Gastrocnemius medialis (tissue), 4 donors: ENCODE data around the gene LIN28B.

Experiments used
- POLR2A ChIP-seq, 2 donors: fragments of 450-650 bp; IDR thresholded peaks; one replicate each; pipeline ENCODE4 v1.6.1; 2017; ENCODE audit warnings: antibody characterized with exemption in 2 of 2, mild to moderate bottlenecking in 2 of 2, moderate library complexity in 2 of 2
- TF ChIP-seq, protein P1 (sequence below), 5 experiments: fragments of 450-650 bp in 3 of 5; fragments of 200-600 bp in 2 of 5; sonication (generic) in 2 of 5; IDR thresholded peaks in 4 of 5; conservative IDR thresholded peaks in 1 of 5; 1 replicate in 4 of 5; 2 replicates in 1 of 5; pipeline ENCODE4 v1.5.1; 2016 to 2019; ENCODE audit warnings: antibody characterized with exemption in 5 of 5, mild to moderate bottlenecking in 3 of 5, moderate library complexity in 3 of 5

DNA sequence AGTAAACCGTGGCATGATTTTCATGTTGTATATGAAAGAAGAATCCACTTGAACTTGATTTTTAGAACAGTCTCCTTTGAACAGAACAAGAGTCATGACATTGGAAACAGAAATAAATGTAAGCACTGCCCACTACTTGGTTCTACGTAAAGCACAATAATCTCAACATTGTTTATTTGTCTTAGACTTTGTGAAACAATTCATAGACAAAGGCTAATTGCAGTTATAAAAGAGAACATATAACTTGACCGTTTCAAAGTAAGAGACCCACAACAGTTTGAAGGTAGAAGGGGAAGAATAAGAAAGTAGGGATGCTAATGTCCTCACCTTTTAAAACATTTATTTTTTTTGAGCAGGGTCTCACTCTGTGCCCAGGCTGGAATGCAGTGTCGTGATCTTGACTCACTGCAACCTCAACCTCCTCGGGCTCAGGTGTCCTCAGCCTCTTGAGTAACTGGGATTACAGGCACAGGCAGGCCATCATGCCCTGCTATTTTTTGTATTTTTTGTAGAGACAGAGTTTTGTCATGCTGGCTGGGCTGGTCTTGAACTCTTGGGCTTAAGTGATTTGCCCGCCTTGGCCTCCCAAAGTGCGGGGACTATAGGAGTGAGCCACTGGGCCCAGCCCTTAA lies 151.8 kb downstream of the LIN28B start:
- TF ChIP-seq, protein P1, sequence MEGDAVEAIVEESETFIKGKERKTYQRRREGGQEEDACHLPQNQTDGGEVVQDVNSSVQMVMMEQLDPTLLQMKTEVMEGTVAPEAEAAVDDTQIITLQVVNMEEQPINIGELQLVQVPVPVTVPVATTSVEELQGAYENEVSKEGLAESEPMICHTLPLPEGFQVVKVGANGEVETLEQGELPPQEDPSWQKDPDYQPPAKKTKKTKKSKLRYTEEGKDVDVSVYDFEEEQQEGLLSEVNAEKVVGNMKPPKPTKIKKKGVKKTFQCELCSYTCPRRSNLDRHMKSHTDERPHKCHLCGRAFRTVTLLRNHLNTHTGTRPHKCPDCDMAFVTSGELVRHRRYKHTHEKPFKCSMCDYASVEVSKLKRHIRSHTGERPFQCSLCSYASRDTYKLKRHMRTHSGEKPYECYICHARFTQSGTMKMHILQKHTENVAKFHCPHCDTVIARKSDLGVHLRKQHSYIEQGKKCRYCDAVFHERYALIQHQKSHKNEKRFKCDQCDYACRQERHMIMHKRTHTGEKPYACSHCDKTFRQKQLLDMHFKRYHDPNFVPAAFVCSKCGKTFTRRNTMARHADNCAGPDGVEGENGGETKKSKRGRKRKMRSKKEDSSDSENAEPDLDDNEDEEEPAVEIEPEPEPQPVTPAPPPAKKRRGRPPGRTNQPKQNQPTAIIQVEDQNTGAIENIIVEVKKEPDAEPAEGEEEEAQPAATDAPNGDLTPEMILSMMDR (IDR thresholded peaks at IDR 0.05 in 4 of 5, conservative IDR thresholded peaks at IDR 0.05 in 1 of 5) = no peak
- TF ChIP-seq POLR2A (IDR thresholded peaks at IDR 0.05) = no peak
